T-helper 1 cell (primary cell): ENCODE measurements around the gene RIPPLY3.
A peak's percentile ranks its signal among the peaks of the same experiment; 100 is the strongest.

ENCODE experiments used
- DNase-seq, 5 donors: peaks; one replicate each; pipeline ENCODE4 v3.0.0-alpha.2; 2012 to 2020
- total RNA-seq, 4 donors: gene quantifications; one replicate each; lab custom pipeline; 2026; lab: John Stamatoyannopoulos, UW

Gene RIPPLY3
- total RNA-seq, result 0 reads per million in 4 donors

- DNase-seq, result peak in 1 of 5 donors; percentile 14
Measured at GRCh38 chr21:37006486-37007291, at the start of gene RIPPLY3. Gene RIPPLY3, plus strand, starts transcription at chr21:37006702. Its CDS starts 71 bp downstream, at chr21:37006773.

- no peak for DNase-seq
Measured at GRCh38 chr21:36959020-36959835, 47.3 kb upstream of the RIPPLY3 start.

- DNase-seq, result no peak
Measured at GRCh38 chr21:36960676-36961284, 45.7 kb upstream of the RIPPLY3 start.

GRCh38 chr21:36962098-36962780 is 44.3 kb upstream of the RIPPLY3 start:
- DNase-seq, result no peak

- DNase-seq, result no peak
Measured at GRCh38 chr21:36964398-36964797, 42.1 kb upstream of the RIPPLY3 start.

GRCh38 chr21:36964827-36965719 is 41.4 kb upstream of the RIPPLY3 start:
- no peak for DNase-seq

- DNase-seq, result no peak
Measured at GRCh38 chr21:36965720-36966065, 40.8 kb upstream of the RIPPLY3 start.

GRCh38 chr21:36966066-36966820 is 40.3 kb upstream of the RIPPLY3 start, which contains the start of gene HLCS:
Gene HLCS, minus strand, starts transcription at chr21:36966669. Its CDS starts 31 bp downstream, at chr21:36966638.
- DNase-seq, result peak; percentile 57 to 82 (median 65)

- DNase-seq, result no peak
Measured at GRCh38 chr21:36966821-36967768, 39.4 kb upstream of the RIPPLY3 start.

GRCh38 chr21:36968414-36968813 is 38.1 kb upstream of the RIPPLY3 start:
- DNase-seq, result no peak

GRCh38 chr21:36968976-36969375 is 37.5 kb upstream of the RIPPLY3 start:
- DNase-seq, result no peak

- DNase-seq, result no peak
Measured at GRCh38 chr21:36973986-36974850, 32.3 kb upstream of the RIPPLY3 start.

- no peak for DNase-seq
Measured at GRCh38 chr21:36974851-36975192, 31.7 kb upstream of the RIPPLY3 start.

- no peak for DNase-seq
Measured at GRCh38 chr21:36976228-36976861, 30.2 kb upstream of the RIPPLY3 start.

GRCh38 chr21:36976882-36977651 is 29.4 kb upstream of the RIPPLY3 start:
- DNase-seq, result peak in 2 of 5 donors; percentile 18 to 59

- DNase-seq, result no peak
Measured at GRCh38 chr21:36980280-36981048, 26.0 kb upstream of the RIPPLY3 start.

- DNase-seq, result no peak
Measured at GRCh38 chr21:36981049-36981391, 25.5 kb upstream of the RIPPLY3 start.
